HG02884 (cell line): Measurements from ENCODE around the gene CTIF.

Experiments
- ATAC-seq: cut with Tn5 transposase; IDR thresholded peaks from one replicate; pipeline ENCODE4 v1.9.1; 2021; ENCODE audit warnings: mild to moderate bottlenecking, moderate library complexity; ENCODE audit not compliant: unreplicated experiment

Gene CTIF

DNA sequence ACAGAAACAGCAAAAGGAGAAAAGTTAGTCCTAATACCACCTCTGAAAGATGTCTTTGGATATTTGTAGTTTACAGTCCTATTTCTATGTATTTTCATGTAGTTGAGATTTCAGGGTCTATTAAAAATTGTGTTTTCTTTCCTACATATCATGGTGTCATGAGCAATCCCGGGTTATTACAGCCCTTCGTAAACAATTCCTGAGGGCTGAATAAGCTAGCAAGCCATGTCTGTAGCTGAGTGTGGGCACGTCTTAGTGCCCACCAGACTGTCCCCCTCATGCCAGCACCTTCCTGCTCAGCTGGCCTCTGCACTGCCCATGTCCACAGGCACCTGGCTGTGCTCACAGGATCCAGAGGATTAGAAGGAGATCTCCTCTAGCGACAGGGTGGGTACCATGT, 60.6 kb downstream of the CTIF start:
- ATAC-seq = no peak

DNA sequence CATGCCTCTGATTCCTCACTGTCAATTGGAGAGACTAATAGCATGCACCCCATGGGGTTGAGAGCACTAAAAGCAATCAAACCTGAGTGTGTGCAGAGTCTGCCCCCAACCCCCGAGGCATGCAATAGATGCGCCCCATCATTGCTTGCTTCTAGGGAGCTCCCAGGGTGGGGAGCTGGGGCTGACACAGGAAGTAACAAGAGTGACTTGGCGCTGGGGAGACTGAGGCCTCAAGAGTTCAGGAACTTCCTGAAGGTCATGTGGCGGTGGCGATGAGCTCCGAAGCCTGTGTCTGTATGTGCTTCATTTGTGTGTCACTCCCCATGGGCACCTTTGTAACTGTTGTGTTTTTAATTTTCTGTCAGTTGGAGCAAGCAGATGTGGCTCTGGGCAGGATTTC, 61.2 kb downstream of the CTIF start:
- ATAC-seq = no peak

DNA sequence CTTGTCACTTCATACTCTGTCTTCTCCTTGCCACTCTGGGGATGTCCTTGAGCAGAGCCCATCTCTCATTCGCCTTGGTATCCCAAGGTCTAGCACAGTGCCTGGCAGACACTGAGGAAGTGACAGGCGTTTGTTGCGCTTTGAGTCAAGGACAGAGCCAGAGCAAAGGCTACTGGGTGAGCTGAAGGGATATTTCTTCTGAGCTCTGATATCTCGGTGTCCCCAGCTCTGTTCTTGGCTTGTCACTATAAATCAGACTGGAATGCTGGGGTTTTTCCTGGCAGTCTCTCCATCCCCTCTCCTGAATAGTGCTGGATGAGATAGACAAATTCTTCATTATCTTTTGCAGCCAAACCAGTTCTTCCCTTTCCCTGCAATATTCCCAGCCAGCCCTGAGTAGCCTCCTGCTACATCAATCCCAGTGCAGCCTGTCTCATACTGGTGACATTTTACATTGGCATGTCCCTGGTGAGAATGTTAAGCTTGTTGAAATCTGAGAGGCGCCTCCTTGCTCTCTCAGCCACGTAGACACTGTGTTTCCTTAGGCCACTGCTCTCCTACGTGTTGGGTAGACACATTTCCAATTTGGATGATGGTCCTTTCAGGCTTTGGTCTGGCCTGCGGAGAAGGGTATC, 61.7 kb downstream of the CTIF start:
- ATAC-seq = no peak

DNA sequence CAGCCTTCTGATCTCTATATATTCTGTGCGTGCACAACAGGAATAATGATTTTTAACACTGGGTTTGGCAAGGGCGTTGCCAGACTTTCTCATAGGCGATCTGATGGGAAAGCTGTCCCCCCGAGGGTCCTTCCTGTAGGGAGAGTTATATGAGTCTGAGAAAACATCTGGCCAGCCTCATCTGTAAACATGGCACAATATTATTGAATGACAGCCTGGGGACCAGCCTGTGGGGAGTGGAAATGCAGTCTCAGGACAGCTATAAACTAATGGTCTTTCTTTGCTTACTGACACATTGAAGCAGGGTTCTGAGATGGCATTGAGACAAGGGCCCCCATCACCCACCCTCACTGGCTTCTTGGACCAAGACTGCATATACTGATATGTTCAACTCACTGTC, 62.5 kb downstream of the CTIF start:
- ATAC-seq = no peak

GRCh38 chr18:48602759-48603390, 64.0 kb downstream of the CTIF start:
- ATAC-seq = no peak

- ATAC-seq = no peak
Measured at GRCh38 chr18:48605408-48605845, 66.6 kb downstream of the CTIF start.

DNA sequence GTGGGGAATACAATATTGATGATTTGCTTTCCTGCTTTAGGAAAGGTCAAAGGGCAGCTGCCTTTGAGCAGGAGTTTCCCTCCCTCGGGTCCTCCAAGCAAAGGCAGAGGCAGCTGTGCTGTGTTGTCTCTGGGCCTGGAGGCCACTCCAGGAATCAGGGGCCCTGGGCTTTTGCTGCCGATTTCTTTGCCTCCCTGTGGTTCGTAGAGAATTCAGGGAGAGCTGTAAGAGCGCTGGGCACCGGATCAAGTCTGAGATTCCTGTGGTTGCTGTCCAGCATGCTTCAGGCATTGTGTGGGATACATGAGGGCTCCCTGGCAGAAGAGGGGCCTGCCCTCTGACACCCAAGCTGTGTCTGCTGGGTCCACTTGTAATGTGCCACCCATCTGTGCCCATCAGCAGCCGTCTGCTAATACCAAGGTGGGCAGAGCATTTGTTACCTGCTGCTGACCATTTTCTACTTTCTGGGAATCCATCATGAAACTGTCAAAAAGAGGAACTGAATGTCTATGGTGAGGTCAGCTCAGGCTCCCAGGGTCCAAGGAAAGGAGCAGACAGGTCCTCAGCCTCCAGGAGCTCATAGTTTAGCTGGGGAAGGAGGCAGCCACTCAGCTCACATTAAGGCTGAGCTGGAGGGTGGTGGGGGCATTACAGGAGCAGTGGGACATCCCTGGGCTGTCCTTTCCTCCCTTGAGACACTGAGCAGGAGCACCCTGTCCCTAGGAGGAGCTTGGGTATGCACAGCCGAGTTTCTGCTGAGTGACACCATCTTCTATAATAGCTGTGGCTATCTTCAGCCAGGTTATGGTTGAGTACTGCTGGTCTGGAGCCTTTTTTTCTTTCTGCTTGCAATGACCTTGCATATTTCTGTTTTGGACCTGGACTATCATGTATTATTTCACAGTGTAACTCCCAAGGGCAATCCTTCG, 68.5 kb downstream of the CTIF start:
- no peak for ATAC-seq

GRCh38 chr18:48608581-48608980, 69.8 kb downstream of the CTIF start:
- no peak for ATAC-seq

- no peak for ATAC-seq
Measured at GRCh38 chr18:48609114-48609513, 70.3 kb downstream of the CTIF start.

DNA sequence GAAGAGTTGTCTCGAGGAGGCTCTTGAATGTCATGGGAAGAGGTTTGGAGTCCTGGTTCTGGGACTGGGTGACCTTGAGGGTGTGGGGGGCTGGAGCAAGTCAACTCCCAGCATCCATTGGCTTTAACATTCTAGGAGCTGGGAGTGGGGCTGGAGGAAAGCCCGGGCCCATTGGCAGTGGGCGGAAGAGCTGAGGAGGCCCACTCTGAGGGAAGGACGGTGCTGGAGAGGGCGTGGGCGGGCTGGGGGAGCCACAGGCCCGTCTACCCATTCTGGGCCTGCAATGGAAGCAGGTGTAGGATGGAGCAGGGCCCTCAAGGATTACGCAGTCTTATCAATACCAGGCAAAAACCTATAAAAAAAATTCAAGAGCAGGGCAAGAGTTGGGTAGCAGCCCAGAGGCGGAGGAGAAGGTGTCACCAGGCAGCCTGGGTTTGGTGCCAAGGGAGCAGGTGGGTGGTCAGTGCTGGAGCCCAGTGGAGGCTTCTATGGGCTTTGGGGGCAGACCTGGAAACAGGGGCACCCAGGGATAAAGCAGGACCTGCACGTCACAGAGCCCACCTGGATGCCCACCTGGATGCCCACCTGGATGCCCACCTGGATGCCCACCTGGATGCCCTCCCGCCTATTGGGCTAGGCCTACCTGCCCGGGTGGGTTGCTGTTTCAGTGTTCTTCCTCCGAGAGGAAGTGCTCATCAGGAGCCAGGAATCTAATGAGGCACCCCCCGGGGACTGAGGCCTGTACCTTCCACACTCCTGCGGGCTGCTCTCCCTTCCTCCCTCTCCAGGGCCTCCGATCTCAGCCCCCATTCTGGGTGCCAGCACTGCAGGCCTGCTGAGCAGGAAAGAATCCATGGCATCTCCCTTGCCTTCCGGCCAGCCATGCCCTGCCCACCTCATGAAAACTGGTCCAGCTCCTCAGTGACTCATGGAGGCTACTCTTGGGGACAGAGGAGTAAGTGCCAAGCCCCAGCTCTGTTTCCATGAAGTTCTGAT, 71.3 kb downstream of the CTIF start:
- no peak for ATAC-seq

DNA sequence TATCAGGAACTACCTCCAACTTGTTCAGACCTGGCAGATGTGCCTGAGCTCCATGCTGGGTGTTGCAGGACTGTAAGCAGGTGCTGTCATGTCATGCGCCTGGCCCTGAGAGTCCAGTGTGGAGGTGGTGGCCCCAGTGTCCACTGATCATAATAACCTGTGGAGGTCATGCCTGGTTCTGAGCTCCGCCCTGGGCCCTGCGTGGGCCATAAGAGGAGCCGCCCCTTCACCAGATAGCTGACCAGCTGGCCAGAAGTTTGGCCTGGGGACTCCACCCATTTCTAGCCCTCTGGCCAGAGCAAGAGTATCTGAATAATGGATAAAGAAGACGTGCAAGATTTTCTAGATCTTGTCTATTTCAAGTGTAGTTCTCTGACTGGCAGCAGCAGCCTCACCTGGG, 72.4 kb downstream of the CTIF start:
- no peak for ATAC-seq

- ATAC-seq = no peak
Measured at GRCh38 chr18:48611785-48612480, 73.1 kb downstream of the CTIF start.

DNA sequence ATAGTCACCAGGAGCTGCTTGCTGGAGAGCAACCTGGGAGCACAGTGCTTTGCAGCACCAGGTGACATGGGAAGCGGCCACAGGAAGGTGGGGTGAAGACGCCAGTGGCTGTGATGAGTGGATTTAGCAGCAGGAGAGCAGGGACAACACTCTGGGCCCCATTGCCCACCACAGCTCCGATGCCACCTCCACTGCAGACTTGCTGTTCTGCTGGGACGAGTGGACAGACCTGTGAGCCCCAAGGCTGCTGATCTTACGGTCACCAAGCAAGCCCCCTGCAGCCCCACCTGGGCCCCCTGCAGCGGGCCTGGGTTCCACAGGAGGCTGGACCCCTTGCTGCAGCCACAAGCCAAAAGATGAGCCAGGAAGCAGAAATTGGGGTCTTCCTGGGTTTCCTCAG, 73.7 kb downstream of the CTIF start:
- ATAC-seq = no peak

DNA sequence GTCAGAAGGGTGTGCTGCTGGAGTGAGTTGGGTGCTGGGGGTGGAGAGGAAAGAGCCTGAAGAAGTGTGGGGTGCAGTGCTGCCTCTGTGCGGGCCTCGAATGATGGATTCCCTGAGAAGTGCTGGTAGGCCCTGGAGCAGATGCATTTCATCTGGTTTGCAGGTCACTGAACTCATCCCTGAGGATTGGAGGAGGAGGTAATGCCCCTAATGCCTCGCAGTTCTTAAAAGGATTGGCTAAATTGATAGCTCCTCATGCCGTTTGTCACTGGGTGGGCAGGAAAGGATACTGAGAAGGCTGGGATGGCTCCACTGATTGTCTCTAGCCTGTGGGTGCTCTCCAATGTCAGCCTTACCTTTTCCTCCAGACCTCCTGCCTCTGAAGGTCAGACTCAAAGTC, 74.1 kb downstream of the CTIF start:
- ATAC-seq = no peak

- ATAC-seq = no peak
Measured at GRCh38 chr18:48613589-48614404, 75.0 kb downstream of the CTIF start.

DNA sequence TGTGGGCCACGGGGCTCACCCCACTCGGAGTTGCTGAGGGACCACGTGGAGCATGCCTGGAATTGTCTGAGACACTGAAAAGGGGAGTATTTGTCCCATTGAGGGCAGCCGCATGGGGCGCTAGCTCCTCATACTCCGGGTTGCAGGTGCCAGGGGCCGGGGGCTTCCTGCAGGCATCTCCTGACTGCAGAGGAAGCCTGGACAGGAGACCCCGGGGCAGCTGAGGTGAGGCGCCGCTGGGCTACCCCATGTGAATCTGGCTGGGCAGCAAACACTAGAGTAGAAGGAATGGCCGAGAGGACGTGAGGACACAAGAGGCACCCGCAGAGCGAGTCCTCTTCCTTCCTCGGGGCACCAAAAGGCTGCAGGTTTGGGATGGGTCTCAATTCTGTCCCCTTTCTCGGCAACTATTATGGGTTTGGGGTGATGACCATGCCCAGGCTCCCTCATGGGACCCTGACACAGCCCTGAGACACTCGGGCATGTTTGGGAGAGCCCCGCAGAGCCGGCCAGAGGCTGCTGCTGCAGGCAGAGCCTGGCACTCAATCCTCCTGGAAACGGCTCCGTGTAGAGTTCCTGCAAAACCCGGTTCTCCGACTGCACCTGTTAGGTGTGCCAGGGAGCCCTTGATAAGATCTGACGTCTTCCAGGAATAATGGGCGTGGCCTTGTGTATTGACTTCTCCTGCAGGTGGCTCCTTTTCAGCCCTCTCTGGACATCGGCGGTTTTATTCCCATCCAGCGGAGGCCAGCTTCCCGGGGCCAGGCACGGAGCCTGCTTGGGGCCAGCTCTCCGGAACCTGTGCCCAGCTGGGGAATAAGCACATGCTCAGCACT, 77.0 kb downstream of the CTIF start:
- no peak for ATAC-seq

- ATAC-seq = no peak
Measured at GRCh38 chr18:48616484-48617255, 77.8 kb downstream of the CTIF start.
